Uterus (tissue), 2 donors: ENCODE results near the gene SNTB2.

Experiments used
- POLR2A ChIP-seq, 2 donors: fragments of 450-650 bp; IDR thresholded peaks; one replicate each; pipeline ENCODE4 v1.6.1; 2016; ENCODE audit warnings: antibody characterized with exemption in 2 of 2, mild to moderate bottlenecking in 1 of 2, moderate library complexity in 1 of 2
- TF ChIP-seq, protein P1 (sequence below), 4 experiments: fragments of 200-600 bp in 2 of 4; fragments of 450-650 bp in 2 of 4; sonication (generic) in 2 of 4; IDR thresholded peaks; one replicate each; pipeline ENCODE4 v1.5.1; 2016 to 2019; ENCODE audit warnings: antibody characterized with exemption in 4 of 4, mild to moderate bottlenecking in 2 of 4, moderate library complexity in 1 of 4

DNA sequence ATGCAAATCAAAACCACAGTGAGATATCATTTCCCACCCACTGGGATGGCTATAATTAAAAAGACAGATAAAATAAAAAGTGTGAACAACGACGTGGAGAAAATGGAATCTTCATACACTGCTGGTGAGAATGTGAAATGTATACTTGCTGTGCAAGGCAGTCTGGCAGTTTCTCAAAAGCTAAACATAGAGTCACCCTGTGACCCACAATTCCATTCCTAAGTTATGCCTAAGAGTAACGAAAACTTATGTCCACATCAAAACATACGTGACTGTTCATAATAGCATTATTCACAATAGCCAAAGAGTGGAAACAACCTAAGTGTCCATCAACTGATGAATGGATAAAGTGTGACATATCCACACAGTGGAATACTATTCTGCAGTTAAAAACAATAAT, 86.0 kb downstream of the SNTB2 start:
- TF ChIP-seq, protein P1, sequence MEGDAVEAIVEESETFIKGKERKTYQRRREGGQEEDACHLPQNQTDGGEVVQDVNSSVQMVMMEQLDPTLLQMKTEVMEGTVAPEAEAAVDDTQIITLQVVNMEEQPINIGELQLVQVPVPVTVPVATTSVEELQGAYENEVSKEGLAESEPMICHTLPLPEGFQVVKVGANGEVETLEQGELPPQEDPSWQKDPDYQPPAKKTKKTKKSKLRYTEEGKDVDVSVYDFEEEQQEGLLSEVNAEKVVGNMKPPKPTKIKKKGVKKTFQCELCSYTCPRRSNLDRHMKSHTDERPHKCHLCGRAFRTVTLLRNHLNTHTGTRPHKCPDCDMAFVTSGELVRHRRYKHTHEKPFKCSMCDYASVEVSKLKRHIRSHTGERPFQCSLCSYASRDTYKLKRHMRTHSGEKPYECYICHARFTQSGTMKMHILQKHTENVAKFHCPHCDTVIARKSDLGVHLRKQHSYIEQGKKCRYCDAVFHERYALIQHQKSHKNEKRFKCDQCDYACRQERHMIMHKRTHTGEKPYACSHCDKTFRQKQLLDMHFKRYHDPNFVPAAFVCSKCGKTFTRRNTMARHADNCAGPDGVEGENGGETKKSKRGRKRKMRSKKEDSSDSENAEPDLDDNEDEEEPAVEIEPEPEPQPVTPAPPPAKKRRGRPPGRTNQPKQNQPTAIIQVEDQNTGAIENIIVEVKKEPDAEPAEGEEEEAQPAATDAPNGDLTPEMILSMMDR (IDR thresholded peaks at IDR 0.05): no peak
- no peak for TF ChIP-seq POLR2A (IDR thresholded peaks at IDR 0.05)
